Osteoblast (primary cell): ENCODE results near the gene KDM4E. TPM values are rescaled to one million over a fixed set of nuclear protein-coding genes. Genes with fewer than 3 reads are reported as not detected.

Experiments used
- DNase-seq: peaks from one replicate; pipeline ENCODE4 v3.0.0; 2011; ENCODE audit warnings: low spot score, mixed read lengths; ENCODE audit not compliant: insufficient read length; ENCODE audit errors: missing footprints
- H2AFZ ChIP-seq: 2 replicates; pipeline ENCODE4 v1.6.0; 2011; ENCODE audit warnings: mild to moderate bottlenecking, low read length
- H3K27ac ChIP-seq: 2 replicates; pipeline ENCODE4 v1.5.1; 2011; ENCODE audit warnings: mild to moderate bottlenecking, low read depth, low read length, moderate library complexity
- H3K27me3 ChIP-seq: 2 replicates; pipeline ENCODE4 v1.6.0; 2012; ENCODE audit warnings: mild to moderate bottlenecking, control low read depth, inconsistent platforms, low read length, moderate library complexity; ENCODE audit not compliant: insufficient read depth
- H3K36me3 ChIP-seq: 2 replicates; pipeline ENCODE4 v1.5.1; 2011; ENCODE audit warnings: mild to moderate bottlenecking, low read length, control low read depth, moderate library complexity; ENCODE audit not compliant: insufficient read depth
- H3K4me1 ChIP-seq: 2 replicates; pipeline ENCODE4 v1.5.1; 2011; ENCODE audit warnings: mild to moderate bottlenecking, low read length, control low read depth, moderate library complexity; ENCODE audit not compliant: insufficient read depth
- H3K4me2 ChIP-seq: 2 replicates; pipeline ENCODE4 v1.6.0; 2011; ENCODE audit warnings: mild to moderate bottlenecking, low read length; ENCODE audit not compliant: insufficient read depth
- H3K4me3 ChIP-seq: fragments of 200-600 bp; sonication (generic); 3 replicates; pipeline ENCODE4 v1.5.1; 2012; ENCODE audit warnings: mild to moderate bottlenecking, low read length, inconsistent platforms; ENCODE audit not compliant: insufficient read depth
- H3K79me2 ChIP-seq: 2 replicates; pipeline ENCODE4 v1.6.0; 2012; ENCODE audit warnings: mild to moderate bottlenecking, low read length, control low read depth, inconsistent platforms; ENCODE audit not compliant: insufficient read depth
- H3K9me3 ChIP-seq: 2 replicates; pipeline ENCODE4 v1.5.1; 2011; ENCODE audit warnings: low read depth, low read length, control low read depth
- H4K20me1 ChIP-seq: 2 replicates; pipeline ENCODE4 v1.6.0; 2012; ENCODE audit warnings: mild to moderate bottlenecking, low read length, control low read depth; ENCODE audit not compliant: insufficient read depth
- CTCF ChIP-seq: IDR thresholded peaks from 2 replicates; pipeline ENCODE4 v1.5.1; 2011; ENCODE audit warnings: mild to moderate bottlenecking, low read depth, low read length, moderate library complexity; ENCODE audit errors: extremely low read depth
- total RNA-seq: library from RNA; depleted of rRNA; stranded (reverse); fragments of >200 nt; gene quantifications from 2 replicates; pipeline ENCODE4 v1.2.3, GENCODE V29; 2012

Gene KDM4E
- not detected in 2 replicates for total RNA-seq

DNA sequence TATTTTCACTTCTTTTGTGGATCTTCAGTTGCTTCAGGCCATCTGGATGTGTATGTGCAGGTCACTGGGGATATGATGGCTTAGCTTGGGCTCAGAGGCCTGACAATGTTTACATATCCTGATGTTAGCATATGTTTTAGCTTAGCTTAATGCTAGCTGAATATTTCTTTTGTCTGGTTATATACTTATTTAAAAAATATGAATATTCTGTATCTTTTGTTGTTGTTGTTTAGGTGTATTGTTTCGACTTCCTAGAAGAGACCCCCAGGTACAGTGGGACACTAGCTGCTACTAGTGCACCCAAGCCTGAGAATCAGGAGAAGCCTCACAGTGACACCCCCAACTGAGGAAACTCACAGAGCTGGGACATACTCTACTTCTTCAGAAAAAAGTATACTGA is at the start of gene KDM4E:
TSS of gene KDM4E (plus strand) at position 301 of the 400 bp plus-strand sequence. CDS start 300 bp downstream, outside the sequence.
- H3K79me2 ChIP-seq, result no peaks in the 10 kb centered on the region
- no peak within 1 kb of the TSS for H2AFZ ChIP-seq
- TF ChIP-seq CTCF, result no peak
- no peak within 1 kb of the TSS for H3K27ac ChIP-seq
- no peaks in the 10 kb centered on the region for H3K4me1 ChIP-seq
- H3K9me3 ChIP-seq, result no peaks in the 10 kb centered on the region
- no peaks in the 10 kb centered on the region for H3K27me3 ChIP-seq
- no peak within 1 kb of the TSS for H3K4me2 ChIP-seq
- H4K20me1 ChIP-seq, result no peaks in the 10 kb centered on the region
- H3K36me3 ChIP-seq, result no peaks in the 10 kb centered on the region
- H3K4me3 ChIP-seq, result no peak within 1 kb of the TSS
- no peak for DNase-seq

DNA sequence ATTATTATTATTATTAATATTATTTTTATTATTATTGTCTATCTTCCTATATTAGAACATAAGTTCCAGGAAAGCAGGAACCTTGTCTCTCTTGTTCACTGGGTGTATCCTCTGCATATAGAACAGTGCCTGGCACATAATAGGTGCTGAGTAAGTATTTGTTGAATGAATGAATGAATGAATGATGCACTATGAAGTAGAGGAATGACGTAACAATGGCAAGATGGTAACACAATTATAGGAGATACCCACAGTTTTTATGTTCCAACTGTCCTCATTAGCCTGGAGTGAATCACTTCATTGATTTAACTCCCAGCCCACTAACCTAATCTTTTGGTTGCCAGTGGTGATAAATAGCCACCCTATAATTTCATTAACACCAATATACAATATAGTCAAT is 49.5 kb upstream of the KDM4E start:
- H3K36me3 ChIP-seq, result peaks cover 15% of the 10 kb centered on the region
- no peak for TF ChIP-seq CTCF
- H4K20me1 ChIP-seq, result no peaks in the 10 kb centered on the region
- H3K4me3 ChIP-seq, result no peak overlapping the region
- peaks cover 7% of the 10 kb centered on the region for H3K4me1 ChIP-seq
- H3K27ac ChIP-seq, result no peak overlapping the region
- H2AFZ ChIP-seq, result no peak overlapping the region
- peaks cover 17% of the 10 kb centered on the region for H3K79me2 ChIP-seq
- no peak for DNase-seq
- H3K4me2 ChIP-seq, result no peak overlapping the region
- no peaks in the 10 kb centered on the region for H3K27me3 ChIP-seq
- H3K9me3 ChIP-seq, result no peaks in the 10 kb centered on the region

DNA sequence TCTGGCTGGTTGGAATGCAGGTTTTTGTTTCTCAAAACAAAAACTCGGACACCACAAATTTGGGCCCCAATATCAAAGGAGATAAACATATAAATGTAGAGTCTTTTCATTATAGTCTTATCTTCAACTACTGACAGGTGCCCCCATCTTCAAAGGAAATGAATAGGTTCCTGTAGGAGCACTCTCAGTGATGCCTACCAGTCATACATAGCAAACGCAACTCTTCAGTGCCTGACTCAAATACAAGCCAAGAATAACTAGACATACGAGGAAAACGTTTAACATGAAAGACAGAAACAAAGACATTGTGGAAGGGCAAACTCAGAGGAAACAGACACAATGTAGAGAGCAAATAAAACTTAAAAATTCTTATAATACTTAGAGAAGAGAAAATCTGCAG is 37.7 kb upstream of the KDM4E start:
- no peak overlapping the region for H3K27ac ChIP-seq
- no peaks in the 10 kb centered on the region for H3K79me2 ChIP-seq
- no peak overlapping the region for H3K4me3 ChIP-seq
- no peaks in the 10 kb centered on the region for H3K9me3 ChIP-seq
- H3K4me1 ChIP-seq, result no peaks in the 10 kb centered on the region
- no peaks in the 10 kb centered on the region for H4K20me1 ChIP-seq
- DNase-seq, result no peak
- peaks cover 3% of the 10 kb centered on the region for H3K27me3 ChIP-seq
- H3K36me3 ChIP-seq, result no peaks in the 10 kb centered on the region
- TF ChIP-seq CTCF, result no peak
- no peak overlapping the region for H3K4me2 ChIP-seq
- no peak overlapping the region for H2AFZ ChIP-seq

GRCh38 chr11:94988748-94989147 is 36.3 kb upstream of the KDM4E start:
- Histone ChIP-seq H3K4me2 (no peak overlapping the region), H3K79me2 (no peaks in the 10 kb centered on the region), H4K20me1 (no peaks in the 10 kb centered on the region), H2AFZ (no peak overlapping the region), H3K27me3 (peaks cover 3% of the 10 kb centered on the region), H3K36me3 (no peaks in the 10 kb centered on the region), H3K9me3 (no peaks in the 10 kb centered on the region), H3K27ac (no peak overlapping the region), H3K4me1 (no peaks in the 10 kb centered on the region), H3K4me3 (no peak overlapping the region)
- no peak for TF ChIP-seq CTCF
- DNase-seq, result no peak
